Caco-2 (cell line): ENCODE results near the gene TFF1. TPM values are rescaled to one million over a fixed set of nuclear protein-coding genes. Genes with fewer than 3 reads are reported as not detected.
"Not testable (repeated sequence)": the region's sequence is repeated elsewhere in the genome, so short reads cannot be mapped to it uniquely, and the experiment has no call there.

Experiments
- BruUV-seq: library from RNA; stranded (reverse); fragments of 400-500 nt; replicated peaks from 2 replicates; lab custom pipeline; 2021; lab: Mats Ljungman, UMichigan
- CTCF ChIA-PET: fragments of 300-600 bp; sonication (Branson Sonifier 250); formaldehyde crosslinking; loops from one replicate; lab custom pipeline; 2022; ENCODE audit warnings: antibody characterized with exemption; lab: Charles Lee
- POLR2A ChIA-PET: fragments of 300-600 bp; sonication (Branson Sonifier 250); formaldehyde crosslinking; loops from one replicate; lab custom pipeline; 2022; ENCODE audit warnings: antibody characterized with exemption; lab: Charles Lee
- DNase-seq, 2 experiments: peaks; one replicate each; pipeline versions ENCODE4 v3.0.0 to v3.0.0-alpha.2; 2020 to 2022
- H3K27me3 ChIP-seq: replicated peaks from 2 replicates; pipeline ENCODE4 v1.6.0; 2011; ENCODE audit warnings: low read length; ENCODE audit not compliant: control insufficient read depth, insufficient read depth
- H3K36me3 ChIP-seq: 2 replicates; pipeline ENCODE4 v1.5.1; 2011; ENCODE audit warnings: low read length; ENCODE audit not compliant: control insufficient read depth, insufficient read depth
- H3K4me1 ChIP-seq: fragments of 250-450 bp; sonication (Bioruptor Pico); 2 replicates; pipeline ENCODE4 v1.5.1; 2020; ENCODE audit warnings: mild to moderate bottlenecking
- H3K4me3 ChIP-seq: 2 replicates; pipeline ENCODE4 v1.5.1; 2011; ENCODE audit warnings: low read depth, mild to moderate bottlenecking, control low read depth, low read length
- H3K9me3 ChIP-seq: fragments of 250-450 bp; sonication (Bioruptor Pico); 2 replicates; pipeline ENCODE4 v1.5.1; 2020; ENCODE audit warnings: mild to moderate bottlenecking, moderate library complexity
- H3K27ac Mint-ChIP-seq: one replicate; pipeline ENCODE4 v1.8.0; 2022; ENCODE audit warnings: mixed read lengths; ENCODE audit not compliant: unreplicated experiment
- H3K27me3 Mint-ChIP-seq: one replicate; pipeline ENCODE4 v1.8.0; 2022; ENCODE audit warnings: mixed read lengths; ENCODE audit not compliant: insufficient read depth, unreplicated experiment
- H3K36me3 Mint-ChIP-seq: one replicate; pipeline ENCODE4 v1.8.0; 2022; ENCODE audit warnings: mild to moderate bottlenecking, mixed read lengths; ENCODE audit not compliant: insufficient read depth, unreplicated experiment
- H3K4me1 Mint-ChIP-seq: one replicate; pipeline ENCODE4 v1.8.0; 2022; ENCODE audit warnings: low read depth, mixed read lengths; ENCODE audit not compliant: unreplicated experiment
- H3K4me3 Mint-ChIP-seq: one replicate; pipeline ENCODE4 v1.8.0; 2022; ENCODE audit warnings: mild to moderate bottlenecking, moderate library complexity, mixed read lengths; ENCODE audit not compliant: unreplicated experiment
- H3K9me3 Mint-ChIP-seq: one replicate; pipeline ENCODE4 v1.8.0; 2022; ENCODE audit warnings: mixed read lengths; ENCODE audit not compliant: unreplicated experiment
- CTCF ChIP-seq, 2 experiments: fragments of 200-600 bp in 1 of 2; IDR thresholded peaks; 1 replicate in 1 of 2; 2 replicates in 1 of 2; pipeline versions ENCODE4 v1.5.1 to v1.8.0; 2011 to 2022; ENCODE audit warnings: antibody characterized with exemption in 1 of 2, control low read depth in 1 of 2, inconsistent platforms in 1 of 2, low read depth in 1 of 2, low read length in 1 of 2, mild to moderate bottlenecking in 1 of 2, moderate library complexity in 1 of 2; ENCODE audit not compliant: insufficient read depth in 1 of 2, severe bottlenecking in 1 of 2, unreplicated experiment in 1 of 2
- intact Hi-C: fragments of 100-400 bp; cut with micrococcal nuclease; formaldehyde crosslinking; loops from one replicate; pipeline ENCODE4 v1.10.0; 2022; ENCODE audit not compliant: unreplicated experiment
- total RNA-seq: library from RNA; stranded (reverse); gene quantifications from 2 replicates; pipeline ENCODE4 v1.2.3, GENCODE V29; 2022

Gene TFF1
- total RNA-seq, 1 experiment from 2014 or later, result 9.8 TPM

- Histone ChIP-seq H3K27me3 (no peaks in the 10 kb centered on the region), H3K36me3 (no peaks in the 10 kb centered on the region), H3K4me3 (no peak overlapping the region), H3K9me3 (no peaks in the 10 kb centered on the region), H3K4me1 (no peaks in the 10 kb centered on the region)
- DNase-seq, result no peak
- ChIA-PET POLR2A (no interaction called here), CTCF (no interaction called here)
- Mint-ChIP-seq H3K4me1 (no peaks in the 10 kb centered on the region), H3K4me3 (no peak overlapping the region), H3K36me3 (no peaks in the 10 kb centered on the region), H3K9me3 (no peaks in the 10 kb centered on the region), H3K27ac (no peak overlapping the region), H3K27me3 (no peaks in the 10 kb centered on the region)
- no TSS peak for BruUV-seq
- intact Hi-C loops, result no loop called here
- no peak for TF ChIP-seq CTCF (IDR thresholded peaks at IDR 0.05; ENCODE audit: insufficient read depth in 1 of 2, low read depth in 1 of 2, low read length in 1 of 2, severe bottlenecking in 1 of 2, unreplicated experiment in 1 of 2)
Observed at GRCh38 chr21:42409366-42409765, 43.0 kb upstream of the TFF1 start.

GRCh38 chr21:42408718-42409117 is 42.4 kb upstream of the TFF1 start:
- not testable (repeated sequence) for H3K4me1 Mint-ChIP-seq, H3K36me3 ChIP-seq

GRCh38 chr21:42407476-42407875 is 41.1 kb upstream of the TFF1 start:
- no TSS peak for BruUV-seq
- Histone ChIP-seq H3K9me3 (no peaks in the 10 kb centered on the region; the same call in 1 of the 2 replicates), H3K27me3 (no peaks in the 10 kb centered on the region), H3K4me3 (no peak overlapping the region), H3K36me3 (no peaks in the 10 kb centered on the region), H3K4me1 (no peaks in the 10 kb centered on the region)
- Mint-ChIP-seq H3K4me1 (no peaks in the 10 kb centered on the region), H3K4me3 (no peak overlapping the region), H3K27ac (no peak overlapping the region), H3K27me3 (no peaks in the 10 kb centered on the region), H3K9me3 (no peaks in the 10 kb centered on the region), H3K36me3 (no peaks in the 10 kb centered on the region)
- DNase-seq, result no peak
- intact Hi-C loops, result no loop called here
- TF ChIP-seq CTCF (IDR thresholded peaks at IDR 0.05; ENCODE audit: insufficient read depth in 1 of 2, low read depth in 1 of 2, low read length in 1 of 2, severe bottlenecking in 1 of 2, unreplicated experiment in 1 of 2), result no peak
- CTCF ChIA-PET, result no interaction called here
- POLR2A ChIA-PET, result no interaction called here

More at GRCh38 chr21:42408718-42409117, 42.4 kb upstream of the TFF1 start:
- H3K9me3 ChIP-seq, H3K9me3 Mint-ChIP-seq, CTCF ChIA-PET, POLR2A ChIA-PET, H3K27me3 Mint-ChIP-seq, DNase-seq, H3K4me3 Mint-ChIP-seq, H3K27ac Mint-ChIP-seq, BruUV-seq, H3K36me3 Mint-ChIP-seq, H3K27me3 ChIP-seq, H3K4me3 ChIP-seq, intact Hi-C loops, H3K4me1 ChIP-seq: not testable (repeated sequence)

GRCh38 chr21:42406866-42407265 is 40.5 kb upstream of the TFF1 start:
- no peak for DNase-seq
- Histone ChIP-seq H3K4me3 (no peak overlapping the region), H3K4me1 (no peaks in the 10 kb centered on the region), H3K36me3 (no peaks in the 10 kb centered on the region), H3K27me3 (no peaks in the 10 kb centered on the region), H3K9me3 (no peaks in the 10 kb centered on the region; the same call in 1 of the 2 replicates)
- no peaks in the 10 kb centered on the region for H3K4me1 Mint-ChIP-seq
- no peaks in the 10 kb centered on the region for H3K27me3 Mint-ChIP-seq
- peaks cover 6% of the 10 kb centered on the region for H3K9me3 Mint-ChIP-seq
- ChIA-PET POLR2A (no interaction called here), CTCF (no interaction called here)
- no peak overlapping the region for H3K27ac Mint-ChIP-seq
- no peak for TF ChIP-seq CTCF (IDR thresholded peaks at IDR 0.05; ENCODE audit: insufficient read depth in 1 of 2, low read depth in 1 of 2, low read length in 1 of 2, severe bottlenecking in 1 of 2, unreplicated experiment in 1 of 2)
- BruUV-seq, result no TSS peak
- no peak overlapping the region for H3K4me3 Mint-ChIP-seq
- H3K36me3 Mint-ChIP-seq, result no peaks in the 10 kb centered on the region
- intact Hi-C loops, result no loop called here
